ENCODE data around the gene SPATA19.

GRCh38 chr11:133810766-133811165 lies 34.5 kb downstream of the SPATA19 start:
- TF ChIP-seq RAD21 (IDR thresholded peaks at IDR 0.05; ENCODE audit: low read depth) (no peak), EGR1 (IDR thresholded peaks at IDR 0.05) (no peak)
